GM21786 (cell line): ENCODE data around the gene FIG4.
"Not testable (repeated sequence)": the region's sequence is repeated elsewhere in the genome, so short reads cannot be mapped to it uniquely, and the experiment has no call there.

Experiments used
- ATAC-seq: cut with Tn5 transposase; IDR thresholded peaks from one replicate; pipeline ENCODE4 v1.9.1; 2021; ENCODE audit not compliant: unreplicated experiment

The FIG4 gene

GRCh38 chr6:109701774-109702173 lies 10.7 kb downstream of the FIG4 start:
- ATAC-seq, result no peak

- ATAC-seq, result no peak
Measured at GRCh38 chr6:109702791-109703190, 11.7 kb downstream of the FIG4 start.

- peak; percentile 92 for ATAC-seq
Measured at GRCh38 chr6:109705258-109705657, 14.2 kb downstream of the FIG4 start.

GRCh38 chr6:109706513-109706912 lies 15.4 kb downstream of the FIG4 start:
- ATAC-seq, result no peak

GRCh38 chr6:109708099-109708498 lies 17.0 kb downstream of the FIG4 start:
- ATAC-seq, result not testable (repeated sequence)

GRCh38 chr6:109713097-109713496 lies 22.0 kb downstream of the FIG4 start:
- ATAC-seq, result no peak

- ATAC-seq, result no peak
Measured at GRCh38 chr6:109714166-109714565, 23.1 kb downstream of the FIG4 start.

GRCh38 chr6:109714611-109715010 lies 23.5 kb downstream of the FIG4 start:
- no peak for ATAC-seq

GRCh38 chr6:109715616-109716015 lies 24.5 kb downstream of the FIG4 start:
- ATAC-seq, result no peak

GRCh38 chr6:109717971-109718370 lies 26.9 kb downstream of the FIG4 start:
- ATAC-seq, result no peak

- no peak for ATAC-seq
Measured at GRCh38 chr6:109718991-109719390, 27.9 kb downstream of the FIG4 start.

- no peak for ATAC-seq
Measured at GRCh38 chr6:109720311-109720710, 29.2 kb downstream of the FIG4 start.

GRCh38 chr6:109722011-109722410 lies 30.9 kb downstream of the FIG4 start:
- ATAC-seq, result no peak

- no peak for ATAC-seq
Measured at GRCh38 chr6:109722564-109723254, 31.6 kb downstream of the FIG4 start.

- ATAC-seq, result not testable (repeated sequence)
Measured at GRCh38 chr6:109725250-109725649, 34.2 kb downstream of the FIG4 start.

GRCh38 chr6:109736273-109737025 lies 45.4 kb downstream of the FIG4 start:
- no peak for ATAC-seq

- ATAC-seq, result no peak
Measured at GRCh38 chr6:109738255-109738654, 47.2 kb downstream of the FIG4 start.

- no peak for ATAC-seq
Measured at GRCh38 chr6:109738667-109739066, 47.6 kb downstream of the FIG4 start.

GRCh38 chr6:109739686-109740085 lies 48.6 kb downstream of the FIG4 start:
- no peak for ATAC-seq

GRCh38 chr6:109740787-109741186 lies 49.7 kb downstream of the FIG4 start:
- ATAC-seq, result no peak

- ATAC-seq, result no peak
Measured at GRCh38 chr6:109743739-109744138, 52.6 kb downstream of the FIG4 start.

GRCh38 chr6:109744779-109745178 lies 53.7 kb downstream of the FIG4 start:
- ATAC-seq, result not testable (repeated sequence)
